NCI-H748 treated with DMSO at 0.1 percent for 48 hours (cell line): Measurements from ENCODE around the gene PSMF1.

ENCODE experiments used
- DNase-seq: peaks from one replicate; lab custom pipeline; 2025; lab: John Stamatoyannopoulos, UW

Gene PSMF1

DNA sequence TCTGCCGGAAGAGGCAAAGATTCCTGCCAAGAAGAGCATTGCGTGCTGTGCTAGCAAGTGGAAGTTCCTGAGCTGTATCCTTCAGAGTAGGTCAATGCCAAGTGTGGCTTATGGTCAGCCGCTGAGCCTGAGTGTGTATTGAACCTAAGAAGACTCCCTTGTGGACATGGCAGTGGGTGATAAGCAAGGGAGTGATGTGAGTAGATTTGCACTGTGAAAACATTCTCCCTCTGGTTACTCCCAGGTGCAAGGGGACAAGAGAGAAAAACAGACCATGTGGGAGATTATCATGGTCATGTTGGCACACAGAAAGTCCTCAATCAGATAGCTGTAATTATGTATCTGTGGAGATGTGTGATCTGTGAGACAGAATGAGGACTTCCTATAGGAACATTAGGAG, 72.4 kb downstream of the PSMF1 start:
- no peak for DNase-seq

DNA sequence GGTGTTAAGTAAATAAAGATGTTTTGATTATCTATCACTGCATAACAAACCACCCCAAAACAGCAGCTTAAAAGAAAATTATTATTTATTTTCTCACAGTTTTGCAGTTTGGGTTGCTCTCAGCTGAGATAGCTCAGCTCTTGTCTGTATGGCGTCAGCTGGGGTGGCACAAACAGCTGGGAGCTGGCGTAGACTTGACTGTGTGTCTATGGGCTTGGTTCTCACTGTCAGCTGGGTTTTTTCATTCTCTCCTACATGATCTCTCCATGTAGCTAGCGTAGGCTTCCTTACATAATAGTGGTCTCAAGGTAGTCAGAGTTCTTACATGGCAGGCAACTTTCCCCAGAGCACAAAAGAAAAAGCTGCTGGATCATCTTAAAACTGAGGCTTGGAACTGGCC, 72.9 kb downstream of the PSMF1 start:
- DNase-seq = no peak

DNA sequence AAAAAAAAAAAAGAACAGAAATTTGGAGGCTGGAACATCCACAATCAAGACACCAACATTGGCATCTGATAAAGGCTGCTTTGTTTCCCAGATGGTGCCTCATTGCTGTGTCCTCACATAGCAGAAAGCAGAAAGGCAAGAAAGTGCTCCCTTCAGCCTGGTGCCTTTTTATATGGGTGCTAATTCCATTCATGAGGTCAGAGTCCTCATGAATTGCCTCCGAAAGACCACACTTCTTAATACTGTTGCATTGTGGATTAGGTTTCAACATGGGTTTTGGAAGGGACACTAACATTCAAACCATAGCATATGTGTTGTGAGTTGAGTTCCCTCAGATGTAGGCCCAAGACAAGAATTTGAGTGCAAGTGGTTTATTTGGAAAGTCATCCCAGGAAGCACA, 76.8 kb downstream of the PSMF1 start:
- DNase-seq = no peak

DNA sequence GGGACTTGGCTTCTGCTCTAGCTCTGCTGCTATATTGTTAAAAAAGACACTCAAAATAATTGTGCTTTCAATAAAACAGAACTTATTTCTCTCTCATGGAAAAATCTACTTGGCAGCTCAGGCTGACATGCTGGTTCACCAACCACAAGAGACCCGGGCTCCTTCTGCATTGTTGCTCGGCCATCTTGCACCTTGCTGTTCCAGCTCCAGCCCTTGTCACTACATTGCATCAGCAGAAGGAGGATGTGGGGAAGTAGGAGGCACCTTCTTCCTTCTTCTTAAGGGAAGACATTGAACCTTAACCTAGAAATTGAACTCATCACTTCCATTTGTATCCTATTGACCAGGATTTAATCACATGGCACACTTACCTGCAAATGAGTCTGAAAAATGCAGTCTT, 78.2 kb downstream of the PSMF1 start:
- no peak for DNase-seq

DNA sequence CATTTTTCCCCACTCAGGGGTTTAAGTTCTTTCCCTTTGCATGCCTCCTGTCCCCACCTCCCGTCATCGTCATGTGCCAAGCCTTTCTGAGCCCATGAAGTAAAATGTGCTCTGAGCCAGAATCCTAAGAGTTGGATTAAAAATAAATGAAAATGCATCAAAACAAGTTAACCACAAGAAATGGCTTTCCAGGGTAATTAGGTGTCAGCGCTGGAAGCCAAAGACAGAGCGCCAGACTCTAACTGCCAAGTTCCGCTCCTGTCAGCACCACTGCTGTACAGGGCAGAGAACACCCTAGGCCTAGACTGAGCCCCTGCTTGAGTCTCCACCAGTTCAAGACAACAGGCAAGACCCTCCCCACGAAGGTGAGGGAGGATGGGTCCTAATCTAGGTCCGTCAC, 79.4 kb downstream of the PSMF1 start:
- DNase-seq = no peak

DNA sequence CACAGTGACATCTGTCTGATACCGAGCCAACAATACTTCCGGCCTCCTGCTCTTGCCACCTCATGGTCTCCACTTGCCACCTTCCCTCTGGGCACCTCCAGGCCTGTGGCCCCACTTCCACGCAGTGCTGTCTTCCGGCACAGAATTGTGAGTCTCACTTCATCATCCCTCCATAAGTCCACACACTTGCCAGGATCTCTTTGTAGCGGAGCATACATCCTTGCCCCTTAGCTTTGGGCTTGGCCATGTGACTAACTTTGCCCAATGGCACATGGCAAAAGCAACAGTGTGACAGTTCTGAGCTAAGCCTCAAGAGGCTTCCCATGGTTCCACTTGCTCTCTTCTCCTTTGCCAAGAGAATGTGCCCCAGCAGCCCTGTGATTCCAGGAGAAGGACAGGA, 80.3 kb downstream of the PSMF1 start:
- DNase-seq = no peak

DNA sequence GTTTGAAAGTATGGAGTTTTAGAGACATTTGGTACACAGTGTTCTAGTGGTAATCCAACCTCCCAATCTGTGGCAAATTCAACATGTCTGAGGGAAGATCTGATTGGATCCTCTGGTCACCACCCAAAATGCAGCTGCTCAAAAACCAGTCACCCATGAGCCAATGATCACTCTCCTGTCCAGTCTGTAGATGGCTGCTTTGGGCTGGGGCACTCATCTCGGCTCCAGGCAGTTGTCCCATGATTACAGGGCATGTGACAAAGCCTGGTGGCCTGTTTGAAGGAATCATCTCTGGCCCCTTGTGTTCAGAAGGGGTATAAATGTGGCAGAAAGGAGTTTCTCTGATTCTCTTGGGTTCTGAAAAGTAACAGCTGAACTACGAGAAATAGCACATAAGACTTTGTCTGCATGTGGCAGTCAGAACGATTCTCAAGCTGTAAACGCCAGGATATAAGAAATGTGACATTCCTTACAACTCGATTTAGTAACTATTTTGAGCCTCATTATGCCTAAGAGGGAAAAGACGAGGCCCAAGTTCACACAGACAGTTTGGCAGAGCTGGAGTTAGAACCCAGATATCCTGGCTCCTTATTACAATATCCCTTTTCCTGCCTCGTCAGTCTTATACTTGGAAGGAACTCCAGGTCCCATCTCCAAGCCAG, 80.9 kb downstream of the PSMF1 start:
- DNase-seq = no peak

DNA sequence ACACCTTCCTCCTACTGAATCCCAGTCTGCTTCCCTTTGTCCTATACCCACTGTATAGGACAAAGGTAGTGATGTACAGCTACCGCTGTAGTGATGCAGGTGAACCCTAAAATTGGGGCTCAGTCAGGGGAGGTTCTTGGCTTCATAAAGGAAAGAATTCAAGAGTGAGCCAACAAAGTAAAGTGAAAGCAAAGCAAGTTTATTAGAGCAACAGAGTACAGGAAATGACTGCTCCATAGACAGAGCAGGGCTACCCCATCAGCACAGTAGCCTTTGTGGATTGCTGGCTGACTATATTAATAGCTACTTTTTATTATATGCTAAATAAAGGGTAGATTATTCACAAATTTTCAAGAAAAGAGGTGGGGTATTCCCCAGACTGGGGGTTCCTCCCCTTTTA, 81.6 kb downstream of the PSMF1 start:
- no peak for DNase-seq

DNA sequence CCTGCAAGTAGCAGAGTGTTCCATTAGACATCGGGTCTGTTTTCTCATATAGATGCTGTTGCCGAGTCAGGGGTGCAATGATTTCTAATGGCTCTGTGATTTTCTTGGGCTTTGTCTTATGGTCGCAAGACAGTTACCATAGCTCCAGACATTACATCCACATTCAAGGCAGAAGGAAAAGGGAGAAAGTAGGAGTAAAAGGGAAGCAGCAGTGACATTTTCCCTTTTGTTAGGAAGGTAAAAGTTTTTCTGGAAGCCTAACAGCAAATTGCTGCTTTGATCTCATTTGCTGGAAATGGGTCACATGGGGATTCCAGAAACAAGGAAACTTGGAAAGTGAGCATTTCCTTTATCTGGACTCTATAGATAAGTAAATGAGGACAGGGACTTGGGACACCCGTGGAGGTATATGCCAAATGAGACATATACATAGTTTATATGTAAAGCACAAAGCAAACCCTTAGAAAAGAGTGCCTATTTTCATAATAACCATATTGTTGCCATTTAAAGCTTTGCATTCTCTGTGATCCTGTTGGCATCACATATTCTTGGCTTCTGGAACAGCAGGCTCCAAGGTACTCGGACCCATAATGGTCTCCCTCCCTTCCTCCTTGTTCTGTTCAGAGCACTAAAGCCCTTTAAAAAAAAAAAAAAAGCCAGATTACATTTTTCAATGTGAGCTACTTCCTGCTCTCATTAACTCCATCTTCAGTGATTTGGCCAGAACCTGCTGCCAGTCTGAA, 84.5 kb downstream of the PSMF1 start, which contains the start of gene C20orf202:
C20orf202 (plus strand) TSS at position 693 of the 743 bp plus-strand sequence. CDS start 132 bp downstream, outside the sequence.
- DNase-seq = no peak

DNA sequence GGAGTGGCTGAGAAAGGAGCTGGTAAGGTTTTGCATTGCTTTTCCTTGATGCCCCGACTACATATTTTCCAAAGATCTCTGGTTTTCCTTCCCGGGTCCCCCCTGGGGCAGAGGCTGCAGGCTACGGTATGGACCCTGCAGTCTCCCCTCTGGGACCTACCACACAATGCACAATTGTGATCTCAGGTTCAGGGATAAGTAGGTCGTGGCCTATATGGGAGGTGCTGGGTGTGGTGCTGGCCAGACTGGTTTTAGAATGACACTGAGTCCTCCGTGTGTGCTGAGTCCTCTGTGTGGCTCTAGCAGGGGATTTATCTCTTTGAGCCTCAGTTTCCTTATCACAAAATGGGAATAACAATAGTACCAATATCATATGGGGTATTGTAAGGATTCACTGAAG, 85.2 kb downstream of the PSMF1 start:
- DNase-seq = no peak

DNA sequence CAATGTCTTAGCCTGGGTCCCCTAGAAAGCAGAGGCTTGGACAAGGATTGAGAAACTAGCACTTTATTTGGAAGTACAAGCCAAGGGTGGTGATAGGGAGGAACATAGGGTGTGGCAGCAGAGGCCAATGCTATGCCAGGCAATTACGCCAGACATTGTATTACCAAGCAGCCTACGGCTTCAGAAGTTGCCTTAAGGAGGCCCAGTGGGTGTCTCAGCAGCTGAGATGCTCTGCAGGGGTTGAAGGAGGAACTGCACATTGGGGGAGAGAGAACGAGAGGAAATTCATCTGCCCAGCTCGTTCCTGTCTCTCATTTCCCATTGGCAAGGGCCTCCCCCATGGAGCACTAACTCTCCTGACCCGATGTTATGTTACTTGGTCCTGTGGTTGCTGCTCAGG, 85.7 kb downstream of the PSMF1 start:
- DNase-seq = no peak

DNA sequence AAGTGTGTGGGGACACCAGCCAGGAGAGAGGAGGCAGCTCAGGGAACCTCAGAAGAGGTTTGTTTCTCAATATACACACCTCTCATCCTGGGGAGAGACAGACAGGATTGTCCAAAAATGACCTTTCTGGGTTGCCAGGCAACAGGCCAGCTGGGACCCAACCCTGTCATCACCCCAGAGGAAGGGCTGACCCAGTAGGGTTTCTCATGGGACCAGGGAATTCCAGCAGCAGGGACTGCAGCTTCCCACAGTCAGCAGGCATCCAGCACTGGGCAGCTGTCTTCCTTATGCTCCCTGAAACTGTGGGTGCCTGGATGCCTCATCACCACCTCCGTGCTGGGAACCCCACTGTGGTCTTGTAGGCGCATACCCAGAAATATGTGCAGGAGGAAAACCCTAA, 86.2 kb downstream of the PSMF1 start:
- DNase-seq = no peak

DNA sequence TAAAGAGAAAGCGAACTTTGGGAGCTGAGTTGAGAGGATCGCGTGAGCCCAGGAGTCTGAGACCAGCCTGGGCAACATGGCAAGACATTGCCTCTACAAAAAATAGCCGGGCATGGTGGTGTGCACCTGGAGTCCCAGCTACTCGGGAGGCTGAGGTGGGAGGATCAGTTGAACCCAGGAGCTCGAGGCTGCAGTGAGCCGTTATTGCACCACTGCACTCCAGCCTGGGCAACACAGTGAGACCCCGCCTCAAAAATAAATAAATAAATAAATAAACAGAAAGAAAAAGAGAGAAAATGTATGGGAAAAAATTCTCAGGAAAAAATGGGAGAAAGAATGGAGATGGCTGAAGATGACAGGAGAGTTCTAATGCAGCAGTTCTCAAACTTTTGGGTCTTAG, 87.4 kb downstream of the PSMF1 start:
- no peak for DNase-seq

DNA sequence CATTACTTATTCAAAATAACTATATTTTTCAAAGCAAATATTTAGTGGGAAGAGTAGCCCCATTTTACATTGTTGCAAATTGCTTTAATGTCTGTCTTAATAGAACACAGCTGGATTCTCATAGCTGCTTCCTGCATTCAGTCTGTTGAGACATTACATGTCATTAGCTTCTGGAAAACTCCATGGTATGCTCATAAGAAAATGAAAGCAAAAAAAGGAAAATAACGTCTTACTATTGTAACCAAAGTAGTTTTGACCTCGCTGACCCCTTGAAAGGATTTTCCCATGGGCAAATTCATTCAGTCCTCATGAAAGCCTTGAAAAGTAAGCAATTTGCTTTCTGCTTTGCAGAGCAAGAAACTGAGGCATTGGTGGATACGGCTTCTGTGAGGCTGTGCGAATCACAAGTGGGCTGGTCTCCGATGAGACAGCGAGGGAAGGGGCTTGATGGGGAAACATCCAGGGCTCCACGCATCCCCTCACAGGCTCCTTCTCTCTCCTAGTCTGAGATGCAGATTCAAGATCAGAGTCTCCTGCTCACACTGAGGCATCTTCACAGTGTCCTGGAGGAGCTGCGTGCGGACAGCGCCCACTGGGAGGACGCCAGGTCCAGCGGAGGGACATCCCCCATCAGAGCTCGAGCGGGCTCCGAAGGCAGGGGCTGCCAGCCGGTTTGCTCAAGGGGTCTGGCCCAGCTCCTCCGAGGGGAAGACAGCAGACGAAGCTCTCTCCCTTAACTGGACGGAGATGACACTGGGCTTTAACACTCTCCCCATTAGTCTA, 88.2 kb downstream of the PSMF1 start:
- DNase-seq = no peak

DNA sequence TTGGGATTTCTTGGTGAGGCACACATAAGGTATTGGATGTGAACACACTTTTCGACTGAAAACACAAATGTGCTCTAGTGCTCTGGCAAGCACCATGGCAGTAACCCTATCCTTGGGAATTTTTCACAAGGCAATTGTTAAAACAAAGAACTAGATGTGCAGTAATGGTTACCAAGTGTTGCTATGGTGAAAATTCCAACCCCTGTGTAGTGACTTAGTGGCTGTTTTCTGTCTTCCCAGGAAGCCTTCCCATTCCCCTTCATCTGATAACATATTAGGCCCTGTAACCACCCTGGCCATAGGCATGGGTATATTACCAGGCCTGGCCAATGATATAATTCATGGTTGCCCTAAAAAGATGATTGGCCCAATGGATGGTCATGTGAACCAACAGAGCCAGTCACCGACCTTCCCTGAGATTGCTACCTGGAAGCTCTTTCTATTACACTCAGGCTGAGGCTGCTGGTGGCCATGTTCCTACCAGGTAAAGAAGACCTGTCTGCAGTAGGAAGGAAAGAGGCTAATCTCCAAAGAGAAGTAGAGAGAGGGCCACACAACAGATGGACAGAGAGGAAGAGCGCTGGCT, 89.0 kb downstream of the PSMF1 start:
- no peak for DNase-seq

DNA sequence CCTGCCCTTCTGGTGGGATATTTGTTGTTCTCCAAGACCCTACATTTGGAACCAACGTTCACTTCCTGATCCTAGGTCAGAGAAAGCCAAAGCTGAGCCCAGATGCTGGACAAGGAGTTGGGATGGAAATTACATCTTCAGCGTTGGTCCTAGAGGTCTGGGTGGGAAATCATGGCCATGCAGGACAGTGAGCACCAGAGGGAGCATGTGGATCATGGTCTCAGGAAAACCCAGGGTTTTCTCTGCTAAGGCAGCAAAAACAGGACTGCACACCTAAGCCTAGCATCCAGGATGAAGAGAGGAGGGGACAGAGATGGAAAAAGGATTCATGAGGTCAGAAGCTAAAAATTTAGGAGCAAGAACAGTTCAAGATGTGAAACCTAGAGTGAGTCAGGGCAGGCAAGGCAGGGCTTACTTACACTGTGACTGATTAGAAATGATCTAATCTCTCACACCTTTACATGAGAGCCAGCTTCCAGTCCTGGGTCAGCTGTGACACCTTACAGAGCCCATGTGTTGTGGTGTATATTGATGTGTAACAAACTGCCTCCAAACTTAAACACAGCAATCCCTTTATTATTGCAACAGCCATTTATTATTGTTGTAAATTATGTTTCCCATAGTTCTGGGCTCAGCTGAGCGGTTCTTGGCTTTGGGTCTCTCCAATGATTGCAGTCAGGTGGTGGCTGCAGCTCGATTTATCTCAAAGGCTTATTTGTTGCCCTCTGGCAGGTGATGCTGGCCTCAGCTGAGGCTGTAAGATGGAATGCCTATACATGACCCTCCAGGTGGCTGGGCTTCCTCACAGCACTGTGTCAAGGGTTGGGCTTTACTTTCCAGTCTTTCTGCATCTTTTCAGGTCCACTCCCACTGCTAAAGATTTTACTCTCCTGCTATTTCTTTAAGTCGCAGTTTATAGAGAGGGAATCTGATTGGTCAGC, 91.3 kb downstream of the PSMF1 start:
- no peak for DNase-seq

DNA sequence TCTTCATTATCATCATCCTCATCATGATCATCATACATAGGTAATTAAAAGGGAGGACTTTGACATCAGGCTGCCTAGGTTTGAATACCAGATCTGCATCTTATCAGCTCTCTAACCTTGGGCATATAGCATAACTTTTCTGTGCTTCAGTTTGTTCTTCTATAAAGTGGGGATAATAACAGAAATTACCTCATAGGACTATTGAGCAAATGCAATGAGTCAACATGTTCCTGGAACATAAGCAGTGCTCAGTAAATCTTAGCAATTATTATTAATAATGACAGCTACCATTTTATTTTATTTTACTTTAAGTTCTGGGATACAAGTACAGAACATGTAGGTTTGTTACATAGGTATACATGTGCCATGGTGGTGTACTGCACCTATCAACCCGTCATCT, 92.1 kb downstream of the PSMF1 start:
- no peak for DNase-seq

DNA sequence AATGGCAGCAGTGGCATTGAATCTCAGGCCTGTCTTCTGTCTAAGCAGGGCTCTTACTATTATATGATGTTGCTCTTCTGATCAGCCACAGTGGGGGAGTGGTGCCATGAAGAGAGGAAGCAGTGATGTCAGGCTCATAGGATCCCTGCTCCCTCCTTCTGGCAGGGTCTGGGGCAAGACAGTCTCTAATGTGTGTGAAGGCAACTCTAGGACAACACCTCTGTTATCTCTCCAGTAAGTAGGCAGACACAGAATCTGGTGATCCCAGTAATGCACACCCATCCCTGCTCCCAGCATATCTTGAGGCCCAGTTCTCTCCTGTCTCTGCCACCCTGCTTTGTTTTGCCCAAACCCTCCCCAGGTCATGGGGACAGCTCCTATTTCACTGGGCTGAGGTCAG, 93.6 kb downstream of the PSMF1 start:
- DNase-seq = no peak

DNA sequence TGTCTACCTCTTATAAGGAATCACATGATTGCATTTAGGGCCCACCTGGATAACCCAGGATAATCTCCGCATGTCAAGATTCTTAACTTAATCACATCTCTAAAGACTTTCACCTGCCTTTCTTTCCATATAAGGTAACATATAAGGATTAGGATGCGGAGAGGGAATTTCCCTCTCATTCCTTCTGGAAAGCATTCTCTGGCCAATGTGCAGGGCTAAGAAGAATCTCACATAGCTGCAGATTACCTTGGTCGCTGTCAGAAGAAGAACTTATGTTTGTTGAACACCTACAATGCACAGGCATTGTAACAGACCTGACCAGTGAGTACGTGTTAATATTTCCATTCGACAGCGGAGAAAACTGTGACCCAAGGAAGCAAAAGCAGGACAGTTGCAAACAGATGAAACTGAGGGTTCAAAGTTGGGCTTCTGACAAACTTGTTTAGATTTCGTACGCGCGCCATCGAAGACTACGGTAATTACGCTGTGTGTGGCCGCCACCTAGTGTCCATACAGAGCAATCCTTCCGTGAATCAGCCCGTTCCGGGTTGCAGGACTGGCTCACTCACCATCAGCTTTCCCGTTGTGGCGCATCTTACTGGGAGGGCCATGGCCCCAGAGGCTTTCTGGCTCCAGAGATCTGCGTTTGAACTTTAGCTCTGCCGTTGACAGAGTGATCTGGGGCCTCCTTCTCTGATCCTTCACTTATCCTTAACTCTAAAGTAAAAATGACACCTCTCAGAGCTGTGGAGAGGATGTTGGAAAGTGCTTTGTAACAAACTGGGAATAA, 94.4 kb downstream of the PSMF1 start:
- peak; percentile 77 for DNase-seq

DNA sequence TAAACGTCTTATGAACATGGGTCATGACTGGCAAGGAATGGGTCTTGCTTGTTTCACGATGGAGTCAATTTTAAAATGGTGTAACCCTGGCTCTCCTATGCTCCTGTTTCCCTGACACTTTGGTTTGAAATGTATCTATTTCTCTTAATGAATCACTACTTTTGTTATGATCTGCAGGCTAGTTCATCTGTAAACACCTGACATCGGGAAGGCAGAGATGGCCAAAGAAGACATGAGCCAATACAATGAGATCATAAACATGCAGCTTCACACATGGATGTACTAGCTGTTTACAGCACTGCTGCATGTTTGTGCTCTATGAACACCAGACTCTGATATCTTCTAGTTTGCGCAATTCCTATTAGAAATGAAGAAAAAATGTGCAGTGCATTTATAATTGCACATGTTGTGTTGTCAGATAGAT, 96.4 kb downstream of the PSMF1 start:
- no peak for DNase-seq
